ENCODE results near the gene DMP1. TPM values are rescaled to one million over a fixed set of nuclear protein-coding genes. Genes with fewer than 3 reads are reported as not detected.

The DMP1 gene
- total RNA-seq, 4 donors from 2014 or later, result not detected

DNA sequence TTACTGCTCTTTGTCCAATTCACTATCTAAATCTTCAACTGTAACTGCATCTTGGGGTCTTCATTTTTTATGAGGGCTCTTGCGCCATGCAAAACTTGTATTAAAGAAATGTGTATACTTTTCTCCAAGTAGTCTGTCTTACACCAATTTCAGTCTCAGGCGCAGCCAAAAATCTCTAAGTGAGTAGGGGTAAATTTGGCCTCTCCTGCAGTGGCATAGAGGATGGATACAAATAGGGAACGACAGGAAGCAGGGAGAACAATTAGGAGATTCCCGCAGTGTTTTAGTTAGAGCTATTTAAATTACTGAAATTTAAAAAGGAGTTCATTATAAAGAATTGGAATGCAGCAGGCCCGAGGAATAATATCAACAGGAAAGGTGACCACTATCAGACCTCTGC lies 30.2 kb downstream of the DMP1 start:
- TF ChIP-seq, protein P1, sequence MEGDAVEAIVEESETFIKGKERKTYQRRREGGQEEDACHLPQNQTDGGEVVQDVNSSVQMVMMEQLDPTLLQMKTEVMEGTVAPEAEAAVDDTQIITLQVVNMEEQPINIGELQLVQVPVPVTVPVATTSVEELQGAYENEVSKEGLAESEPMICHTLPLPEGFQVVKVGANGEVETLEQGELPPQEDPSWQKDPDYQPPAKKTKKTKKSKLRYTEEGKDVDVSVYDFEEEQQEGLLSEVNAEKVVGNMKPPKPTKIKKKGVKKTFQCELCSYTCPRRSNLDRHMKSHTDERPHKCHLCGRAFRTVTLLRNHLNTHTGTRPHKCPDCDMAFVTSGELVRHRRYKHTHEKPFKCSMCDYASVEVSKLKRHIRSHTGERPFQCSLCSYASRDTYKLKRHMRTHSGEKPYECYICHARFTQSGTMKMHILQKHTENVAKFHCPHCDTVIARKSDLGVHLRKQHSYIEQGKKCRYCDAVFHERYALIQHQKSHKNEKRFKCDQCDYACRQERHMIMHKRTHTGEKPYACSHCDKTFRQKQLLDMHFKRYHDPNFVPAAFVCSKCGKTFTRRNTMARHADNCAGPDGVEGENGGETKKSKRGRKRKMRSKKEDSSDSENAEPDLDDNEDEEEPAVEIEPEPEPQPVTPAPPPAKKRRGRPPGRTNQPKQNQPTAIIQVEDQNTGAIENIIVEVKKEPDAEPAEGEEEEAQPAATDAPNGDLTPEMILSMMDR (IDR thresholded peaks at IDR 0.05; ENCODE audit: low read depth), result no peak

DNA sequence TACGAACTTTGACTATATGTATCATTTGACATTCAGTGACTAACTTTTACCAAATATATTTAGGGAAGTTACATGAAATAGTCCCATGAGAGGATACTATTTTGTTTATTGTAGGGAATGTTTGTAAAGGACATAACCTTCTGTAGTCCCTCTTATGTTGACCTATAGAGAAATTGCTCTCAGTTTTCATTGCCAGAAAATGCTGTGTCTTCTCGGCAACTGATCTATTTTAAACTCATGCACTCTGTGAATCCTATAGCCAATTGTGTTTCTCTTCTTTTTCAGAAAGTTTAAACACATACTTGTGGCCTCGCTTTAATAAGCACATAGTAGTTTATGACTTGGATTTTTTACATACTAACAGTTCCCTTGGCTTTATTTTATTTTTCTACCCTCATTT lies 38.2 kb downstream of the DMP1 start:
- TF ChIP-seq, protein P1 (IDR thresholded peaks at IDR 0.05; ENCODE audit: low read depth), result no peak

DNA sequence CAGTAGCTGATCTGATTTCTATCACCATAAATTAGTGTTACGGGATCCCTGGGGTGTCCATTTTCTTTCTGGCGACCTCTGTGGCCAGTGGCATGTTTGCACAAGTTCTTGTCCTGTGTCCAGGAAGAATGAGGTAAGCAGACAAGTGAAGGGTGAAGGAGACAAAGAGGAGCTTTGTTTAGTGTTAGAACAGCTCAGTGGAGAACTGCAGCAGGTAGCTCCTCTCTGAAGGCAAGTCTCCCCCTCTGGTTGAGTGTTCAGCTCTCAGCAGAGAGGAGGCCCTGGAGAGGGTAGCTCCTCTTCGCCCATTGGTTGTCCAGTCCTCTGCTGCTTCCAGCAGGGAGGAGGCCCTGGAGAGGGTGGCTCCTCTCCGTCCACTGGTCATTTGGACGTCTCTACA lies 47.2 kb downstream of the DMP1 start:
- TF ChIP-seq, protein P1 (IDR thresholded peaks at IDR 0.05; ENCODE audit: low read depth), result no peak

DNA sequence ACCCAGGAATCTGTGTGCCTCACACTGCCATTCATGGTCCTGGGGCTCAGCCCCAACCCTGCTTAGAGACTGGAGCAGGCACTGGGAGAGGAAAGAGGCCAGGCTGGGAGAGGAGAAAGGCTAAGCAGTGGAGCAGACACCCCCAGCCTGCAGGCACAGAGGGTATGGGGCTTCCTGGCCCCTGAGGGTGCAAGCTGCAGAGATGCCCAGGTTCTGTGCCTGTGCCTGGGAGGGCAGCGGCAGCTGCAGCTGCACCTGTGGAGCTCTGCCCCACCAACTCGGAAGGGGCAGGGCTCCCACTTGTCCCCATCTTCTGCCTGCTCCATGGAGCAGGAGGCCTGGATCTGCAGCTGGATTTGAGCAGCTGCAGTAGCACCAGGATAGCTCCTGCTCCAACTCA lies 47.9 kb downstream of the DMP1 start:
- TF ChIP-seq, protein P1 (IDR thresholded peaks at IDR 0.05; ENCODE audit: low read depth), result no peak

DNA sequence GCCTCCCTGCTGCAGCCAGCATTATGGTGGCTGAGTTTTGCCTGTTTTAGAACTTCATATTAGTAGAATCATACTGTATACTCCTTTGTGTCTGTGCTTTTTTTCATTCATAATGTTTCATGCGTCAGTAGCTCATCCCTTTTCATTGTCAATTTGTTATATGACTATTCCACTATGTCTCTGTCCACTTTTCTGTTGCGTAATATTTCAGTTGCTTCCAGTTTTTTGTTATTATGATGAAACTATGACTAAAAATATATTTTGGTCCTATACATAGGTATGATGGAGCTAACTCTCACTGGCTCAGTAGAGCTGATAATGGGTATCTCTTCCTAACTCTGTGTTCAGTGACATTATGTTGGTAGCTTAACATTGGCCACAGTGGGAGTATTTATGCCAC lies 48.3 kb downstream of the DMP1 start:
- TF ChIP-seq, protein P1 (IDR thresholded peaks at IDR 0.05; ENCODE audit: low read depth), result no peak

DNA sequence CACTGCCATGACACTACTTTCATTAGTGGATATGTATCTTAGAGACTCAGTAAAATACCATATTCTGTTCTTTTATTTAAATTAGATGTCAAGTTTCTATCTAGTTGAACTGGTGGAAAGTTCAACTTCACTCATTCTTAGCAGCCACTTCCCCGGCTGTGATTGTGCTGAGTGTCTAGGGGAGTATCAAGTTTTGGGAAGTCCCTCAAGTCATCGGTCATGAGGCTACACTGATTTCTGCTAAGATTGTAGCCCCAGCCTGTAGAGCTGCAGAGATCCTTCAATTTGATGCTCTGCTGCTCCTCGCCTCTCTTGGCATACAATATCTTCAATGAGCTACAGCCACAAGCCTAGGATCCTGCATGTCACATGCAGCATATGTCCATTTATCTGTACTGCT lies 53.9 kb downstream of the DMP1 start:
- TF ChIP-seq, protein P1 (IDR thresholded peaks at IDR 0.05; ENCODE audit: low read depth), result no peak

DNA sequence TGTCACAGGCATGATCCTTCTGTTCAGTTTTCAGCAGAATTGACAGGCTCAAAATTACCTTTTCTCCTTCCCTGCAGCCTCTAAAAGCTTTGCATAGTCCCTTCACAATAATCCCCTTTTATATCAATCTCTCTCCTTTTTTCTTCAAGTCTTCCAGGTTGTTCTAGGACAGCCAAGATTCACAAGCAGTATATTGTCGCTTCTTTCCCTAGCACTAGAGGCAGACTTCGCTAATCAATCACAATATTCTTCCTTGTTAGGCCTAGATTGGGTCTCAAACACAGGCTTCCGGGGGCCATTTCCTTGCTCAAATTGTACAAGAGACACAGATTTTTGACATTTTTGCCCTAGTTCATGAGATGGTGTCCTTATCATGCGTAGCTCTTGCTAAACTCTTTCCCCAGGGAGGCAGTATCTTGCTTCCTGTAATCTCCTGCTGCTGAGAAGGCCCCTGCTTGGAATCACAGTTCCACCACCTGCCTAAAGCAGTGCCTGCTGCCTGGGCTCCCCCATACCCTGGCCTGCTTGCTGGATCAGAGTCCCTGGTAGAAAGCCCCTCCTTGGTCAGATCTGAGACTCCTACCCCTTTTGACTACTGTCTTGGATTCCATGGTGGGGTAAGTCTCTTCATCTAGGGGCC lies 57.3 kb downstream of the DMP1 start:
- TF ChIP-seq, protein P1 (IDR thresholded peaks at IDR 0.05; ENCODE audit: low read depth), result no peak

Other genes with a start within 250 kb of the DMP1 start
- 10 to 100 TPM; 12.6 to 30.3 (median 17.1) TPM for gene NUDT9, start 227.7 kb upstream of the DMP1 start, total RNA-seq
- 100 to 1,000 TPM; 270 to 613 (median 543) TPM for gene SPARCL1, start 120.9 kb upstream of the DMP1 start, total RNA-seq
- gene DSPP, start 41.8 kb upstream of the DMP1 start, total RNA-seq, result not detected
- not detected for gene IBSP, start 149.3 kb downstream of the DMP1 start, total RNA-seq
- not detected for gene MEPE, start 182.7 kb downstream of the DMP1 start, total RNA-seq